Liver (tissue), 2 donors: ENCODE measurements around the gene SOD1.

Source experiments
- CTCF ChIP-seq: fragments of 150-350 bp; IDR thresholded peaks from 2 replicates; pipeline ENCODE4 v1.5.1; 2017; ENCODE audit warnings: improper control_type of control experiment, low read depth, low read length; ENCODE audit not compliant: missing input control
- MAX ChIP-seq: IDR thresholded peaks from 2 replicates; pipeline ENCODE4 v1.6.1; 2016; ENCODE audit warnings: antibody characterized with exemption
- donor health status: healthy.

GRCh38 chr21:31707499-31707898, 48.0 kb downstream of the SOD1 start:
- TF ChIP-seq CTCF: no peak
- no peak for TF ChIP-seq MAX
